Stomach smooth muscle (tissue), 2 donors: ENCODE data around the gene KAZALD1.

ENCODE experiments used
- H3K27ac ChIP-seq: one replicate; pipeline ENCODE4 v1.7.0; 2013; ENCODE audit warnings: mild to moderate bottlenecking, low read length, inconsistent platforms
- H3K27me3 ChIP-seq, 2 donors: one replicate each; pipeline ENCODE4 v1.7.0; 2013; ENCODE audit warnings: low read length in 2 of 2; ENCODE audit not compliant: insufficient read depth in 2 of 2, control insufficient read depth in 1 of 2
- H3K36me3 ChIP-seq, 2 donors: one replicate each; pipeline ENCODE4 v1.7.0; 2013; ENCODE audit warnings: low read length in 2 of 2; ENCODE audit not compliant: control insufficient read depth in 2 of 2, insufficient read depth in 2 of 2
- H3K4me1 ChIP-seq: one replicate; pipeline ENCODE4 v1.7.0; 2013; ENCODE audit warnings: low read length; ENCODE audit not compliant: control insufficient read depth, insufficient read depth
- H3K4me3 ChIP-seq, 2 donors: one replicate each; pipeline ENCODE4 v1.7.0; 2013; ENCODE audit warnings: low read length in 2 of 2
- H3K9ac ChIP-seq, 2 donors: one replicate each; pipeline ENCODE4 v1.7.0; 2013; ENCODE audit warnings: low read length in 2 of 2, mild to moderate bottlenecking in 1 of 2
- H3K9me3 ChIP-seq, 2 donors: one replicate each; pipeline ENCODE4 v1.7.0; 2013; ENCODE audit warnings: low read length in 2 of 2; ENCODE audit not compliant: control insufficient read depth in 2 of 2
- donor health status: healthy.
- donor health status: Pancreatic carcinoma.

The KAZALD1 gene

GRCh38 chr10:101062232-101063049 lies 652 bp downstream of the KAZALD1 start:
- no peaks in the 10 kb centered on the region for H3K36me3 ChIP-seq
- peaks cover 40 to 54% of the 10 kb centered on the region in 2 donors for H3K27me3 ChIP-seq
- H3K27ac ChIP-seq = no peak overlapping the region
- H3K4me1 ChIP-seq = peaks cover 61% of the 10 kb centered on the region
- no peak overlapping the region for H3K9ac ChIP-seq
- H3K4me3 ChIP-seq = peak overlapping the region in 1 of 2 donors; percentile 99
- no peaks in the 10 kb centered on the region for H3K9me3 ChIP-seq

GRCh38 chr10:101063050-101063525 lies 1.3 kb downstream of the KAZALD1 start:
- peaks cover 64% of the 10 kb centered on the region for H3K4me1 ChIP-seq
- no peaks in the 10 kb centered on the region for H3K9me3 ChIP-seq
- H3K27ac ChIP-seq = no peak overlapping the region
- no peak overlapping the region for H3K9ac ChIP-seq
- H3K36me3 ChIP-seq = no peaks in the 10 kb centered on the region
- peaks cover 42 to 55% of the 10 kb centered on the region in 2 donors for H3K27me3 ChIP-seq
- H3K4me3 ChIP-seq = peak overlapping the region in 1 of 2 donors; percentile 99

- no peaks in the 10 kb centered on the region for H3K36me3 ChIP-seq
- peaks cover 64% of the 10 kb centered on the region for H3K4me1 ChIP-seq
- no peak overlapping the region for H3K27ac ChIP-seq
- peaks cover 42 to 55% of the 10 kb centered on the region in 2 donors for H3K27me3 ChIP-seq
- no peak overlapping the region for H3K9ac ChIP-seq
- no peaks in the 10 kb centered on the region for H3K9me3 ChIP-seq
- H3K4me3 ChIP-seq = no peak overlapping the region
Measured at GRCh38 chr10:101063548-101064414, 2.0 kb downstream of the KAZALD1 start.

- peaks cover 64% of the 10 kb centered on the region for H3K4me1 ChIP-seq
- peaks cover 42 to 55% of the 10 kb centered on the region in 2 donors for H3K27me3 ChIP-seq
- no peaks in the 10 kb centered on the region for H3K36me3 ChIP-seq
- no peak overlapping the region for H3K9ac ChIP-seq
- H3K4me3 ChIP-seq = no peak overlapping the region
- H3K9me3 ChIP-seq = no peaks in the 10 kb centered on the region
- H3K27ac ChIP-seq = no peak overlapping the region
Measured at GRCh38 chr10:101064415-101065030, 2.7 kb downstream of the KAZALD1 start.

GRCh38 chr10:101065481-101066145 lies 3.8 kb downstream of the KAZALD1 start:
- Histone ChIP-seq H3K36me3 (no peaks in the 10 kb centered on the region), H3K27ac (no peak overlapping the region), H3K9ac (peak overlapping the region in 1 of 2 donors; percentile 13)

GRCh38 chr10:101066146-101066895 lies 4.5 kb downstream of the KAZALD1 start:
- H3K36me3 ChIP-seq = no peaks in the 10 kb centered on the region
- peak overlapping the region; percentile 13 to 80 for H3K4me3 ChIP-seq
- H3K27me3 ChIP-seq = peaks cover 42 to 55% of the 10 kb centered on the region in 2 donors
- peak overlapping the region in 1 of 2 donors; percentile 13 for H3K9ac ChIP-seq
- H3K27ac ChIP-seq = no peak overlapping the region
- no peaks in the 10 kb centered on the region for H3K9me3 ChIP-seq
- peaks cover 53% of the 10 kb centered on the region for H3K4me1 ChIP-seq

More at GRCh38 chr10:101065481-101066145, 3.8 kb downstream of the KAZALD1 start:
- peak overlapping the region; percentile 13 to 80 for H3K4me3 ChIP-seq
- H3K9me3 ChIP-seq = no peaks in the 10 kb centered on the region
- H3K4me1 ChIP-seq = peaks cover 58% of the 10 kb centered on the region
- peaks cover 42 to 55% of the 10 kb centered on the region in 2 donors for H3K27me3 ChIP-seq

GRCh38 chr10:101066896-101067355 lies 5.1 kb downstream of the KAZALD1 start:
- H3K9ac ChIP-seq = peak overlapping the region in 1 of 2 donors; percentile 40
- peaks cover 47% of the 10 kb centered on the region for H3K4me1 ChIP-seq
- H3K27me3 ChIP-seq = peaks cover 46 to 57% of the 10 kb centered on the region in 2 donors

GRCh38 chr10:101067356-101068083 lies 5.7 kb downstream of the KAZALD1 start:
- no peaks in the 10 kb centered on the region for H3K9me3 ChIP-seq
- peaks cover 41% of the 10 kb centered on the region for H3K4me1 ChIP-seq
- no peaks in the 10 kb centered on the region for H3K36me3 ChIP-seq
- peaks cover 44 to 54% of the 10 kb centered on the region in 2 donors for H3K27me3 ChIP-seq
- H3K4me3 ChIP-seq = peak overlapping the region; percentile 65 to 80
- no peak overlapping the region for H3K27ac ChIP-seq
- H3K9ac ChIP-seq = peak overlapping the region; percentile 2 to 40

More at GRCh38 chr10:101066896-101067355, 5.1 kb downstream of the KAZALD1 start:
- no peaks in the 10 kb centered on the region for H3K36me3 ChIP-seq
- no peaks in the 10 kb centered on the region for H3K9me3 ChIP-seq
- H3K27ac ChIP-seq = no peak overlapping the region
- H3K4me3 ChIP-seq = peak overlapping the region; percentile 65 to 80

GRCh38 chr10:101069441-101069840 lies 7.7 kb downstream of the KAZALD1 start:
- Histone ChIP-seq H3K27ac (no peak overlapping the region), H3K4me3 (no peak overlapping the region), H3K27me3 (peaks cover 48 to 52% of the 10 kb centered on the region in 2 donors), H3K36me3 (no peaks in the 10 kb centered on the region), H3K4me1 (peaks cover 27% of the 10 kb centered on the region), H3K9me3 (no peaks in the 10 kb centered on the region), H3K9ac (no peak overlapping the region)
